Endothelial cell of hepatic sinusoid (primary cell): ENCODE data around the gene TGFB3.

ENCODE experiments used
- in situ Hi-C: cut with HindIII; loops from 2 replicates; pipeline ENCODE4 v1.10.0; 2017; ENCODE audit warnings: low sequenced_read_pairs

Gene TGFB3

DNA sequence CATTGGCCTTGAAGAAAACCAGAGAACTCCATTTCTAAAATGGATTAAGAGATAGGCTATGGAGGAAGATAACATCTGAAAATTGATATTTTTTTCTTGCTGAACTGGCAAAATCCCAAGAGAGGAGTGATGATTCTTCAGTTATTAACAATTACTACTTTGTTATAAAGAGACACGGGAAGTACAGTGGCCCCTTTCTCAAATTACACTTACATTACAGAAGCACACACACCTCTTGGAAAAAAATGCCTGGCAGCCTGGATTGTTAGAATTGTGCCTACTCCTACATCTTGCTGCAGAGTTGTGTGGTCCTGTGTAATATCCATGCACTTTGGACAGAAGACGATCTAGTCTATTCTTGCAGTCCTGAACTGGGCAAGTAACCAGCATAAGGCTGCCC is 71.7 kb downstream of the TGFB3 start:
- in situ Hi-C loops: no loop called here

DNA sequence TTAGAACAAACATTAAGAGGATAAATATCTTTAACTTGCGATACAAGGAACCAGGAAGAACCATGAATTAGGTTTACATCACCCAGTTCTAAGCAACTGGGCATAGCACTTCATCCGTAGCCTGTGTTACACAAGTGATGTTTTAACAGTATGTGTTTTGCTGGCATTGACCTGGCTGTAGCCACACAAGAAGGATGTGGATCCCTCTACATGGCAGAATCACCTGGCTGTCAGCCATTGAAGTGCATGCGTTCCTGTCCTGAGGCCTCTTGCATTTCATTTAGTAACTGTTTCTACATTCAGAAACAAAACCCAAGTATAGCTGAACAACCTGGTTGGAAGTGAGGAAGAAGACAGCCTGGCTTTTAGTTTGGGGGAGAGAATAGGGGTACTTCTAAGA is 72.2 kb downstream of the TGFB3 start:
- in situ Hi-C loops: no loop called here
